Measurements from ENCODE around the gene FDXACB1. TPM values are rescaled to one million over a fixed set of nuclear protein-coding genes. Genes with fewer than 3 reads are reported as not detected.

Gene FDXACB1
- total and polyA plus RNA-seq, 2 of the 4 experiments (the other 2 are of a cell fraction), result 1.7 to 3.0 TPM

- peak overlapping the region; percentile 50; the same call in 1 of the 2 replicates for H3K23ac ChIP-seq (ENCODE audit: low read depth, low read length)
- H3K18ac ChIP-seq (ENCODE audit: low read depth, low read length), result peak overlapping the region; percentile 51; the same call in 1 of the 2 replicates
- no CpG with 5 or more reads among the region's 5 CpGs for WGBS, 2 experiments (ENCODE audit: extremely low coverage in 2 of 2, insufficient read length in 1 of 2)
- peaks cover 4% of the 10 kb centered on the region; the same call in 1 of the 2 replicates for H3K9me1 ChIP-seq (ENCODE audit: insufficient read depth, low read length)
- peaks cover 2% of the 10 kb centered on the region for H3K4me1 ChIP-seq (ENCODE audit: control insufficient read depth, insufficient read depth, low read length)
- dilution Hi-C loops (cut with HindIII; ENCODE audit: low sequenced_read_pairs, unreplicated experiment) (no loop called here), intact Hi-C loops (cut with micrococcal nuclease) (loop anchor here (2.0 to 10.0 kb wide), 2 partner anchors 125 to 353 kb away; partner anchors contain the start of gene PTS), in situ Hi-C loops (cut with MboI; ENCODE audit: low sequenced_read_pairs) (no loop called here)
- H3K27ac ChIP-seq (ENCODE audit: insufficient read depth, low read length), result peak overlapping the region; percentile 35; the same call in 1 of the 2 replicates
- no peak for TF ChIP-seq USF2 (IDR thresholded peaks at IDR 0.05; ENCODE audit: low read depth, low read length)
- no peak for TF ChIP-seq BHLHE40 (IDR thresholded peaks at IDR 0.05; ENCODE audit: low read depth, low read length)
- no peak for TF ChIP-seq RCOR1 (IDR thresholded peaks at IDR 0.05; ENCODE audit: insufficient replicate concordance, low read length)
- TF ChIP-seq CTCF (conservative IDR thresholded peaks at IDR 0.05; ENCODE audit: low read depth, low read length), result no peak
- TF ChIP-seq MAFK (IDR thresholded peaks at IDR 0.05; ENCODE audit: low read depth, low read length), result no peak
- no peak for TF ChIP-seq CHD1 (IDR thresholded peaks at IDR 0.05; ENCODE audit: low read depth, low read length)
- no peak for TF ChIP-seq CEBPB (IDR thresholded peaks at IDR 0.05; ENCODE audit: low read depth, low read length)
- TF ChIP-seq ELK1 (IDR thresholded peaks at IDR 0.05; ENCODE audit: borderline replicate concordance, low read depth, low read length), result no peak
- TF ChIP-seq RAD21 (IDR thresholded peaks at IDR 0.05; ENCODE audit: low read length), result no peak
- TF ChIP-seq MAZ (IDR thresholded peaks at IDR 0.05; ENCODE audit: borderline replicate concordance, low read depth, low read length), result no peak
- TF ChIP-seq SMC3 (IDR thresholded peaks at IDR 0.05; ENCODE audit: low read depth, low read length), result no peak
- no peak for TF ChIP-seq NFE2L2 (IDR thresholded peaks at IDR 0.05; ENCODE audit: low read depth, low read length)
- TF ChIP-seq FOS (IDR thresholded peaks at IDR 0.05; ENCODE audit: low read depth, low read length), result no peak
- no peak for TF ChIP-seq POLR2A (IDR thresholded peaks at IDR 0.05; ENCODE audit: low read depth, low read length)
- peak overlapping the region; percentile 42; the same call in 1 of the 2 replicates for H3K56ac ChIP-seq (ENCODE audit: extremely low read depth, insufficient read depth, low read length)
- no peaks in the 10 kb centered on the region for H3K9me3 ChIP-seq (ENCODE audit: control insufficient read depth, insufficient read depth, low read length)
- peak overlapping the region; percentile 40; the same call in 1 of the 2 replicates for H2BK120ac ChIP-seq (ENCODE audit: low read depth, low read length)
- peaks cover 3 to 19% of the 10 kb centered on the region in 2 experiments; a peak in 3 of 4 replicates for H3K79me1 ChIP-seq (ENCODE audit: low read depth in 1 of 2, low read length in 2 of 2)
- H2BK15ac ChIP-seq (ENCODE audit: low read depth, low read length), result no peak overlapping the region
- H4K5ac ChIP-seq (ENCODE audit: low read depth, low read length), result peak overlapping the region; percentile 89
- H2BK20ac ChIP-seq (ENCODE audit: low read depth, low read length), result no peak overlapping the region
- no peak overlapping the region for H2AK9ac ChIP-seq (replicated peaks; ENCODE audit: low read depth, low read length, poor library complexity)
- peaks cover 1% of the 10 kb centered on the region for H3K36me3 ChIP-seq (ENCODE audit: control insufficient read depth, insufficient read depth, low read length)
- H3K4me3 ChIP-seq (ENCODE audit: insufficient read depth, low read depth, low read length), result peak overlapping the region; percentile 94
- peak overlapping the region; percentile 66; the same call in 1 of the 2 replicates for H3K14ac ChIP-seq (replicated peaks; ENCODE audit: low read depth, low read length)
- no peaks in the 10 kb centered on the region for H4K20me1 ChIP-seq (ENCODE audit: insufficient read depth, low read length)
- peak overlapping the region; percentile 53; the same call in 1 of the 2 replicates for H3K4ac ChIP-seq (ENCODE audit: low read depth, low read length)
- ATAC-seq (ENCODE audit: low read depth) (no peak), DNase-seq (no peak)
- H2BK5ac ChIP-seq (ENCODE audit: low read depth, low read length, poor library complexity, severe bottlenecking), result peak overlapping the region; percentile 56
- ChIA-PET POLR2A (ENCODE audit: unreplicated experiment) (no interaction called here), CTCF (interaction anchor here (1.0 to 1.5 kb wide), 4 partner anchors 15 to 110 kb away, joined by 4 to 6 read pairs (median 5); no protein-coding TSS in a partner anchor)
- H4K8ac ChIP-seq (ENCODE audit: low read depth in 2 of 2, low read length in 2 of 2), result peak overlapping the region; percentile 89 to 91
- H3K9ac ChIP-seq (ENCODE audit: low read depth, low read length), result peak overlapping the region; percentile 73
- no TSS peak for BruUV-seq (replicated peaks)
- no peaks in the 10 kb centered on the region for H3K27me3 ChIP-seq (ENCODE audit: control insufficient read depth, insufficient read depth, low read length)
- peak overlapping the region; percentile 21; the same call in 1 of the 2 replicates for H4K91ac ChIP-seq (ENCODE audit: insufficient read depth, low read depth, low read length)
- no peak overlapping the region for H2AK5ac ChIP-seq (ENCODE audit: low read depth, low read length)
- peak overlapping the region; percentile 90 for H2AFZ ChIP-seq (replicated peaks; ENCODE audit: low read length, poor library complexity)
- peak overlapping the region; percentile 91 for H3K4me2 ChIP-seq (ENCODE audit: low read depth, low read length)
Observed at GRCh38 chr11:111871693-111872161, 7.2 kb downstream of the FDXACB1 start.
